Suppressor macrophage treated with lipopolysaccharide for 4 hours (primary cell): Measurements from ENCODE around the gene PDE4D.
"Not testable (repeated sequence)": the region's sequence is repeated elsewhere in the genome, so short reads cannot be mapped to it uniquely, and the experiment has no call there.

ENCODE experiments used
- DNase-seq: peaks from one replicate; pipeline ENCODE4 v3.0.0-alpha.2; 2020

PDE4D gene

GRCh38 chr5:59019078-59019477, 874.4 kb downstream of the PDE4D start:
- no peak for DNase-seq

GRCh38 chr5:59016925-59017324, 876.6 kb downstream of the PDE4D start:
- no peak for DNase-seq

GRCh38 chr5:59008816-59009473, 884.6 kb downstream of the PDE4D start:
- no peak for DNase-seq

GRCh38 chr5:59007460-59008063, 886.0 kb downstream of the PDE4D start:
- DNase-seq: peak; percentile 58

- DNase-seq: no peak
These were observed 887.4 kb downstream of the PDE4D start for GRCh38 chr5:59005934-59006701.

- no peak for DNase-seq
These were observed 889.9 kb downstream of the PDE4D start for GRCh38 chr5:59003641-59004040.

- no peak for DNase-seq
These were observed 890.4 kb downstream of the PDE4D start for GRCh38 chr5:59003124-59003523.

GRCh38 chr5:59002162-59002825, 891.2 kb downstream of the PDE4D start:
- no peak for DNase-seq

GRCh38 chr5:59001716-59002115, 891.8 kb downstream of the PDE4D start:
- no peak for DNase-seq

GRCh38 chr5:59001154-59001553, 892.4 kb downstream of the PDE4D start:
- no peak for DNase-seq

- DNase-seq: no peak
These were observed 893.3 kb downstream of the PDE4D start for GRCh38 chr5:59000211-59000610.

GRCh38 chr5:58999804-59000203, 893.7 kb downstream of the PDE4D start:
- DNase-seq: no peak

- DNase-seq: no peak
These were observed 895.0 kb downstream of the PDE4D start for GRCh38 chr5:58998544-58998943.

GRCh38 chr5:58995779-58996178, 897.7 kb downstream of the PDE4D start:
- DNase-seq: not testable (repeated sequence)

GRCh38 chr5:58993461-58993860, 900.1 kb downstream of the PDE4D start:
- DNase-seq: no peak

GRCh38 chr5:58988938-58989337, 904.6 kb downstream of the PDE4D start:
- DNase-seq: peak; percentile 14

GRCh38 chr5:58987193-58987592, 906.3 kb downstream of the PDE4D start:
- DNase-seq: no peak

GRCh38 chr5:58986281-58986680, 907.2 kb downstream of the PDE4D start:
- DNase-seq: no peak

- no peak for DNase-seq
These were observed 907.8 kb downstream of the PDE4D start for GRCh38 chr5:58985759-58986158.

- no peak for DNase-seq
These were observed 908.2 kb downstream of the PDE4D start for GRCh38 chr5:58985311-58985710.

GRCh38 chr5:58983526-58984452, 909.7 kb downstream of the PDE4D start:
- no peak for DNase-seq

GRCh38 chr5:58980890-58981289, 912.6 kb downstream of the PDE4D start:
- no peak for DNase-seq
